HG03159 (cell line): Measurements from ENCODE around the gene SYNE1.
A peak's percentile ranks its signal among the peaks of the same experiment; 100 is the strongest.
"Not testable (repeated sequence)": the region's sequence is repeated elsewhere in the genome, so short reads cannot be mapped to it uniquely, and the experiment has no call there.

Experiments used
- ATAC-seq: cut with Tn5 transposase; IDR thresholded peaks from one replicate; pipeline ENCODE4 v1.9.1; 2021; ENCODE audit warnings: mild to moderate bottlenecking, moderate library complexity; ENCODE audit not compliant: unreplicated experiment

SYNE1 gene

GRCh38 chr6:152328200-152328599, 309.0 kb downstream of the SYNE1 start:
- ATAC-seq, result not testable (repeated sequence)

- ATAC-seq, result no peak
These were observed 313.8 kb downstream of the SYNE1 start for GRCh38 chr6:152323376-152323775.

DNA sequence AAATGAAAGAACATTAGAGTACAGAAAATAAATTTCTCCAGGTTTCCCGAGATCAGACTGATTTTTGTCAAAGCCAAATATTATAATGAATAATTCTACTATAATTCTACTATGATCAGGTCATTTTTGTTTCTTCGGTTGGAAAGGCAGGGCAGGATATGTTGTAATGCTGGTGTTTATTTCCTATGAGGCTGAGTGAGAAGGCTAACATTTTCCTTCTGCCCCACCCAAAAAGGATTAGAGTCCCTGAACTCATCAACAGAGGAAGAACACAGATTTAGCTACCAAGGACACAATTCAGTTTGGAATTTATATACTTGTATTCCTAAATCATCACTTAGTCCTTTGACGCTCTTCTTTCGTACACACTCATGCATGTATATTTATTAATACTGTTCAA, 318.9 kb downstream of the SYNE1 start:
- no peak for ATAC-seq

DNA sequence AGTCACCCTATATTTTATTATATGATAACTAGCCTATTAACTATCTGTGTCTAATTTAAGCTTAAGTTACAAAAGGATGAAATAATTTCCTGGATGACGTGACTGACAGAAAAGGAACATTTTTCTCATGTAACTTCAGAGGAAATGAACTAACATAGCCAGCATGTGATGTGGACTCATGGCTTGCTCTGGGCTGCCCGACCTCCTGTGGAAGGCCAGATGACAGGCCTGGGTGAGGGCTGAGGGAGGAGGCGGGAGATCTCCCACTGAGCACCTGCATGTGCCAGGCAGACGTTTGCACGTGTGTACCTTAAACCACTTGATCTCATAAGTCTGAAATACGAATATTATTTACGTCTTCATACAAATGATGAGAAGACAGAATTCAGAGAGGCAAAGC, 321.1 kb downstream of the SYNE1 start:
- no peak for ATAC-seq

DNA sequence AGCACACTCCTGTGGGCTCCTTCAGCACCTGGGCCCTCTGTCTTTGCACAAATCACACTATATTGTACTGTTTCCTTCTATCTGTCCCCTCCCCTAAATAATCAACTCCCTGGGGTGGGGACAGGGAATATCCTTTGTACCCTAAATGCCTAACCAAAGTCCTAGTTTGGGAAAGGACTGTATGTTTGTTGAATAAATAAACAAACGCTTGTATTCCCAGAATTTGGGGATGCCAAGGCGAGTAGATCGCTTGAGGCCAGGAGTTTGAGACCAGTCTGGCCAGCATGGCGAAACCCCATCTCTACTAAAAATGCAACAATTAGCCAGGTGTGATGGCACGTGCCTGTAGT, 322.7 kb downstream of the SYNE1 start:
- ATAC-seq, result no peak

- no peak for ATAC-seq
These were observed 323.4 kb downstream of the SYNE1 start for GRCh38 chr6:152313542-152314482.

GRCh38 chr6:152312434-152312833, 324.7 kb downstream of the SYNE1 start:
- ATAC-seq, result no peak

- no peak for ATAC-seq
These were observed 326.7 kb downstream of the SYNE1 start for GRCh38 chr6:152310371-152310954.

GRCh38 chr6:152309648-152310047, 327.5 kb downstream of the SYNE1 start:
- ATAC-seq, result peak; percentile 71

DNA sequence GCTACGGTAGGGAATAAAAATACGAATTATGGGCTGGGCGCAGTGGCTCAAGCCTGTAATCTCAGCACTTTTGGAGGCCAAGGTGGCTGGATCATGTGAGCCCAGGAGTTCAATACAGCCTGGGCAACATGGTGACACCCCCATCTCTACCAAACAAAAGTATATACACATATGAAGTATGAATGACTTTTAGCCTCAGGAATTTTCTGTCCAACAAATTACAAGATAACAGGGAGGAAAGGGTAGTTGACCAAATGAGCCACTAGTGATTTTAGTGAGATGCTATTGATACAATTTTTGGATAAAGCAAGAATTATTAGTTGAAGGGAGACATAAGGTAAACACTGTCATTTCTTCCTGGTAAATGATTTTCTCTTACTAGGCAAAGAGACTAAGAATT, 328.2 kb downstream of the SYNE1 start:
- ATAC-seq, result no peak

DNA sequence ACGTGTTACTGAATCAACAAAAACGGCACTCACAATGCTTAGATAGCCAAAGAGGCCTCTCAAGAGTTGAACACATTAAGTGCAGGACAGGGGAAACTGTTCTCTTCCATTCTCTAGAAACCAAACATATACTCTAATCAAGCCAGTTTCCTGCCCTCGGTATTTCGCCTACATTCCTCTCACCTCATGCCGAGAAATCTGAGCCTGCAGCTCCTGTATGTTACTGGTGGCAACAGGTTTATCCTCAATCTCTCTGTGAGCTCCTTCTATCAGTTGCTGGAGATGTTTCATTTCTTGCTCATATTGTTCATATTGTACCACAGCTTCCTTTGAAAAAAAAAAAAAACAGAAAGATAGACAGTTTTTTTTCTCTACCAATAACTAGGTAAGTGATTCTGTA, 328.9 kb downstream of the SYNE1 start:
- ATAC-seq, result no peak

- no peak for ATAC-seq
These were observed 331.5 kb downstream of the SYNE1 start for GRCh38 chr6:152305672-152306071.

DNA sequence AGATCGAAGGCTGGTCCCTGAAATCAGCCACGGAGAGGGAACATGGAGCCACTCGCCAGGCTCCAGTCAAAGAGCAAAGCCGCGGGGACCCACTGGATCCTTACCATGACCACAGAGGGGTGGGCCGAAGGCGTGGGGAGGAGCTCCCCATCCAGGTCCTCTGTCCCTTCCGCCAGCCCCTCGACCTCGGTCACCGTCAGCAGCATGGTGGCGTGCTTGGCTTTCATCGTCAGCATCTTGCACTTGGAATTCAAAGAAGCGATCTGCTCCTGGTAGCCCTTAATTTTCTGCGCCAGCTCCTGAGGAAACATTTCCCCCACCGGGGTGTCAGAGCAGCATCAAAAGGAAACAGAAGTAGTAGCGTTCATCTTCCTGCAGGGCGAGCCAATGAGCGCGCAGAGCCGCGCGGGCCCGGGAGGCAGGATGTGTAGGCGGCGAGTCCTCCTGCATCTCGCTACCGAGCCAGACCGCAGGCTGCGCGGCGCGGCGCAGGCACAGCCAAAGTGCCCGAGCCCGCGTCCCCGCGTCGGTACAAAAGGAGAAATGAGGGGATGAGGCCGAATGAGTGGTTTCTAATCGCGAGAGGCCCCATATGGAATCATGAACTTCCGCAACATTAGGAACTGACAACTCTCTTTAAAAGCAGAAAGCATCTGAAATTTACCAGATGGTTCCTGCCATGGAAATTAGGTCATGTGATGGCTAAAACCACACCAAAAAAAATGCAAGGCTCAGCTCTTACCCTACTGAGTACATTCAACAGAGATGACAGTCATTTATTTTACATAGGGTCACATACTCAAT, 335.2 kb downstream of the SYNE1 start:
- peak; percentile 95 for ATAC-seq

- peak; percentile 36 for ATAC-seq
These were observed 336.0 kb downstream of the SYNE1 start for GRCh38 chr6:152301021-152301764.

- ATAC-seq, result no peak
These were observed 336.6 kb downstream of the SYNE1 start for GRCh38 chr6:152300517-152300916.

DNA sequence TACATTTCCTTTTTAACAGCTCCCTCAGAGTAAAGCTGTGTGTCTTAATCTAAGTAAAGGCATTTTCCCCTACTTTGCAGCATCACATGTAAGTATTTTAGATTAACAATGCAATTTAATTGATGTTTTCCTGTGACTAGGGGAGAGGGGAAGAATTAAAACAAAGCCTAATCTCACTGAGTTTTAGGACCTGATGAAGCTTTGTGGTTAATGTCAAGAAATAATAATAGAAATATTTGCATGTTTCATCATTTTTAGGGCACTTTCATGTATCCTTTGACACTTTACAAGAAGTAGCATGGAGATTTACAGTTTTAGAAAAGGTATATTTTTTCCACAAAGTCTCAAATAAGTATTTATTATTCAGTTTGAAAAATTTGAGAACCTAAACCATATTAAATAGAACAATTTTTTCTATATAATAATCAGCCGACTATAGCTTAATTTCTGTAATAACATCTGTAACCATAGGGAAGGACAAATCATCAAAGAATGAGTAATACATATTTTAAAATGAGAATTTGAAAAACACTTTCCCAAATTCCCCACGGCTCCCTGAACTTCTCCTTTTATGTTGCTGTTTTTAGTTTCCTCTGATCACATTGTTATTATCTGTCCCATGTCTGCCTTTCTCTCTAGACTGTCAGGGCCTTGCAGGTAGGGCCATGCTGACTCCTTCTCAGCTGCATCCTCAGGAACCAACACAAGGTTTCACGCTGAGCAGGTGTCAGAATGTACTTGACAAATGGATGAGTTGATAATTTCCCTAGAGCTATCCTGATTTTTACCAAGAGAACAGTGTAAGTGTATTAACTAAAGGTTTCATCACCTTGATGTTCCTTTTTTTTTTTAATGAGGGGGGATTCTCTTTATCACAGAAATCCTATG, 338.1 kb downstream of the SYNE1 start:
- ATAC-seq, result no peak

GRCh38 chr6:152298055-152298647, 339.0 kb downstream of the SYNE1 start:
- no peak for ATAC-seq

- no peak for ATAC-seq
These were observed 340.4 kb downstream of the SYNE1 start for GRCh38 chr6:152296648-152297376.

- ATAC-seq, result no peak
These were observed 341.2 kb downstream of the SYNE1 start for GRCh38 chr6:152295920-152296319.
